Measurements from ENCODE around the gene TMED7. TPM values are rescaled to one million over a fixed set of nuclear protein-coding genes. Genes with fewer than 3 reads are reported as not detected.

The TMED7 gene
- polyA plus RNA-seq, 1 of the 3 experiments (the other 2 are of a cell fraction): 41.2 TPM

- TF ChIP-seq, protein P1, sequence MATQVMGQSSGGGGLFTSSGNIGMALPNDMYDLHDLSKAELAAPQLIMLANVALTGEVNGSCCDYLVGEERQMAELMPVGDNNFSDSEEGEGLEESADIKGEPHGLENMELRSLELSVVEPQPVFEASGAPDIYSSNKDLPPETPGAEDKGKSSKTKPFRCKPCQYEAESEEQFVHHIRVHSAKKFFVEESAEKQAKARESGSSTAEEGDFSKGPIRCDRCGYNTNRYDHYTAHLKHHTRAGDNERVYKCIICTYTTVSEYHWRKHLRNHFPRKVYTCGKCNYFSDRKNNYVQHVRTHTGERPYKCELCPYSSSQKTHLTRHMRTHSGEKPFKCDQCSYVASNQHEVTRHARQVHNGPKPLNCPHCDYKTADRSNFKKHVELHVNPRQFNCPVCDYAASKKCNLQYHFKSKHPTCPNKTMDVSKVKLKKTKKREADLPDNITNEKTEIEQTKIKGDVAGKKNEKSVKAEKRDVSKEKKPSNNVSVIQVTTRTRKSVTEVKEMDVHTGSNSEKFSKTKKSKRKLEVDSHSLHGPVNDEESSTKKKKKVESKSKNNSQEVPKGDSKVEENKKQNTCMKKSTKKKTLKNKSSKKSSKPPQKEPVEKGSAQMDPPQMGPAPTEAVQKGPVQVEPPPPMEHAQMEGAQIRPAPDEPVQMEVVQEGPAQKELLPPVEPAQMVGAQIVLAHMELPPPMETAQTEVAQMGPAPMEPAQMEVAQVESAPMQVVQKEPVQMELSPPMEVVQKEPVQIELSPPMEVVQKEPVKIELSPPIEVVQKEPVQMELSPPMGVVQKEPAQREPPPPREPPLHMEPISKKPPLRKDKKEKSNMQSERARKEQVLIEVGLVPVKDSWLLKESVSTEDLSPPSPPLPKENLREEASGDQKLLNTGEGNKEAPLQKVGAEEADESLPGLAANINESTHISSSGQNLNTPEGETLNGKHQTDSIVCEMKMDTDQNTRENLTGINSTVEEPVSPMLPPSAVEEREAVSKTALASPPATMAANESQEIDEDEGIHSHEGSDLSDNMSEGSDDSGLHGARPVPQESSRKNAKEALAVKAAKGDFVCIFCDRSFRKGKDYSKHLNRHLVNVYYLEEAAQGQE (IDR thresholded peaks at IDR 0.05; ENCODE audit: low read depth, low read length): no peak
- TF ChIP-seq MXI1 (IDR thresholded peaks at IDR 0.05; ENCODE audit: low read depth, low read length) (no peak), MEF2A (IDR thresholded peaks at IDR 0.05; ENCODE audit: borderline replicate concordance, low read depth) (no peak), RXRA (IDR thresholded peaks at IDR 0.05; ENCODE audit: borderline replicate concordance, low read depth) (no peak), GATA2 (CRISPR knock-in tag; IDR thresholded peaks at IDR 0.05) (no peak), USF1 (IDR thresholded peaks at IDR 0.05; ENCODE audit: borderline replicate concordance, low read depth) (no peak), TEAD4 (IDR thresholded peaks at IDR 0.05; ENCODE audit: borderline replicate concordance, insufficient read depth) (no peak), TAF1 (IDR thresholded peaks at IDR 0.05; ENCODE audit: borderline replicate concordance, low read depth, low read length) (no peak), YY1 (IDR thresholded peaks at IDR 0.05; ENCODE audit: low read depth) (no peak), RCOR1 (IDR thresholded peaks at IDR 0.05; ENCODE audit: low read length) (no peak), FOXJ3 (CRISPR knock-in tag; IDR thresholded peaks at IDR 0.05) (no peak)
- TF ChIP-seq, protein P2, sequence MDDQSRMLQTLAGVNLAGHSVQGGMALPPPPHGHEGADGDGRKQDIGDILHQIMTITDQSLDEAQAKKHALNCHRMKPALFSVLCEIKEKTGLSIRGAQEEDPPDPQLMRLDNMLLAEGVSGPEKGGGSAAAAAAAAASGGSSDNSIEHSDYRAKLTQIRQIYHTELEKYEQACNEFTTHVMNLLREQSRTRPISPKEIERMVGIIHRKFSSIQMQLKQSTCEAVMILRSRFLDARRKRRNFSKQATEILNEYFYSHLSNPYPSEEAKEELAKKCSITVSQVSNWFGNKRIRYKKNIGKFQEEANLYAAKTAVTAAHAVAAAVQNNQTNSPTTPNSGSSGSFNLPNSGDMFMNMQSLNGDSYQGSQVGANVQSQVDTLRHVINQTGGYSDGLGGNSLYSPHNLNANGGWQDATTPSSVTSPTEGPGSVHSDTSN (IDR thresholded peaks at IDR 0.05): no peak
- TF ChIP-seq, protein P3, sequence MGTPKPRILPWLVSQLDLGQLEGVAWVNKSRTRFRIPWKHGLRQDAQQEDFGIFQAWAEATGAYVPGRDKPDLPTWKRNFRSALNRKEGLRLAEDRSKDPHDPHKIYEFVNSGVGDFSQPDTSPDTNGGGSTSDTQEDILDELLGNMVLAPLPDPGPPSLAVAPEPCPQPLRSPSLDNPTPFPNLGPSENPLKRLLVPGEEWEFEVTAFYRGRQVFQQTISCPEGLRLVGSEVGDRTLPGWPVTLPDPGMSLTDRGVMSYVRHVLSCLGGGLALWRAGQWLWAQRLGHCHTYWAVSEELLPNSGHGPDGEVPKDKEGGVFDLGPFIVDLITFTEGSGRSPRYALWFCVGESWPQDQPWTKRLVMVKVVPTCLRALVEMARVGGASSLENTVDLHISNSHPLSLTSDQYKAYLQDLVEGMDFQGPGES (IDR thresholded peaks at IDR 0.05; ENCODE audit: low read depth, low read length): no peak
These were observed 47.8 kb upstream of the TMED7 start (continued) for GRCh38 chr5:115673596-115673995.

GRCh38 chr5:115671939-115672338 lies 46.1 kb upstream of the TMED7 start:
- no peaks in the 10 kb centered on the region for H3K9me3 ChIP-seq
- CTCF ChIA-PET: no interaction called here
- H3K79me2 ChIP-seq (ENCODE audit: insufficient read depth): no peaks in the 10 kb centered on the region
- no peak for DNase-seq
- H2AFZ ChIP-seq (ENCODE audit: low read depth): no peak overlapping the region
- H3K9me2 ChIP-seq: no peaks in the 10 kb centered on the region
- no peaks in the 10 kb centered on the region for H4K20me1 ChIP-seq (ENCODE audit: insufficient read depth)
- no peak overlapping the region for H3K4me2 ChIP-seq
- no peak overlapping the region for H3K4me3 ChIP-seq (ENCODE audit: low read depth in 2 of 2, low read length in 1 of 2)
- POLR2A ChIA-PET: no interaction called here
- no peaks in the 10 kb centered on the region for H3K27me3 ChIP-seq (ENCODE audit: insufficient read depth)
- no peaks in the 10 kb centered on the region for H3F3A ChIP-seq (replicated peaks; ENCODE audit: insufficient read depth)
- H3K4me1 ChIP-seq (ENCODE audit: control insufficient read depth in 1 of 2, insufficient read depth in 2 of 2, low read depth in 1 of 2, low read length in 1 of 2): no peaks in the 10 kb centered on the region
- TF ChIP-seq EZH2phosphoT487 (IDR thresholded peaks at IDR 0.05; ENCODE audit: borderline replicate concordance, low read depth): no peak
- TF ChIP-seq USF2 (IDR thresholded peaks at IDR 0.05; ENCODE audit: borderline replicate concordance, low read depth, low read length): no peak
- TF ChIP-seq POLR2AphosphoS5 (IDR thresholded peaks at IDR 0.05; ENCODE audit: low read depth, low read length): no peak
- TF ChIP-seq FOXM1 (IDR thresholded peaks at IDR 0.05; ENCODE audit: low read depth): no peak
- TF ChIP-seq, protein P3 (IDR thresholded peaks at IDR 0.05; ENCODE audit: low read depth, low read length): no peak
- TF ChIP-seq, protein P2 (IDR thresholded peaks at IDR 0.05): no peak
- no peak for TF ChIP-seq SIN3A (IDR thresholded peaks at IDR 0.05; ENCODE audit: borderline replicate concordance, low read depth, low read length)
- no peak for TF ChIP-seq RXRA (IDR thresholded peaks at IDR 0.05; ENCODE audit: borderline replicate concordance, low read depth)
- no peak for TF ChIP-seq EP300 (IDR thresholded peaks at IDR 0.05; ENCODE audit: borderline replicate concordance in 1 of 2, low read depth in 1 of 2, low read length in 1 of 2)
- WGBS (ENCODE audit: low lambda C conversion rate): 41% methylated on average over 1 of the region's 1 CpG
- H3K9ac ChIP-seq: no peak overlapping the region
- no peaks in the 10 kb centered on the region for H3K36me3 ChIP-seq (replicated peaks in 1 of 2; ENCODE audit: control insufficient read depth in 1 of 2, insufficient read depth in 2 of 2, low read length in 1 of 2)
- no peak overlapping the region for H3K27ac ChIP-seq (ENCODE audit: low read depth in 2 of 2, low read length in 1 of 2)
